H1 (cell line): ENCODE measurements around the gene HIP1. TPM values are rescaled to one million over a fixed set of nuclear protein-coding genes. Genes with fewer than 3 reads are reported as not detected.
"Not testable (repeated sequence)": the region's sequence is repeated elsewhere in the genome, so short reads cannot be mapped to it uniquely, and the experiment has no call there.

ENCODE experiments used
- CTCF ChIA-PET: fragments of 300-600 bp; sonication (Branson Sonifier 250); formaldehyde crosslinking; loops from one replicate; lab custom pipeline; 2021; ENCODE audit not compliant: partially characterized antibody; lab: Charles Lee
- POLR2A ChIA-PET: fragments of 300-600 bp; sonication (Branson Sonifier 250); formaldehyde crosslinking; loops from one replicate; lab custom pipeline; 2021; ENCODE audit warnings: inconsistent platforms; ENCODE audit not compliant: partially characterized antibody; lab: Charles Lee
- DNase-seq, 2 experiments: peaks; one replicate each; pipeline versions ENCODE4 v3.0.0 to v3.0.0-alpha.2; 2010 to 2022; ENCODE audit warnings: low spot score in 2 of 2, low read depth in 1 of 2, mixed read lengths in 1 of 2
- FAIRE-seq: peaks from 2 replicates; lab custom pipeline; 2011; peaks lifted over from hg19 to GRCh38; lab: Jason Lieb, UNC
- H2AFZ ChIP-seq: 2 replicates; pipeline ENCODE4 v1.8.1; 2012; ENCODE audit warnings: low read length, inconsistent platforms
- H2AK5ac ChIP-seq: 2 replicates; pipeline ENCODE4 v1.6.1; 2013; ENCODE audit warnings: low read depth, low read length
- H2BK120ac ChIP-seq: replicated peaks from 2 replicates; pipeline ENCODE3; 2013; ENCODE audit warnings: low read depth, low read length, inconsistent platforms
- H2BK12ac ChIP-seq: 2 replicates; pipeline ENCODE4 v1.6.1; 2013; ENCODE audit warnings: low read depth, low read length
- H2BK15ac ChIP-seq: 2 replicates; pipeline ENCODE4 v1.6.1; 2013; ENCODE audit warnings: low read length
- H2BK20ac ChIP-seq: 2 replicates; pipeline ENCODE4 v1.6.1; 2013; ENCODE audit warnings: low read length
- H2BK5ac ChIP-seq: 2 replicates; pipeline ENCODE4 v1.6.1; 2013; ENCODE audit warnings: low read depth, low read length
- H3K14ac ChIP-seq: 2 replicates; pipeline ENCODE4 v1.6.1; 2013; ENCODE audit warnings: inconsistent platforms; ENCODE audit not compliant: insufficient read length
- H3K18ac ChIP-seq: 2 replicates; pipeline ENCODE4 v1.6.1; 2013; ENCODE audit warnings: low read length; ENCODE audit errors: extremely low read depth
- H3K23ac ChIP-seq: 2 replicates; pipeline ENCODE4 v1.6.1; 2013; ENCODE audit warnings: inconsistent platforms; ENCODE audit not compliant: insufficient read length
- H3K23me2 ChIP-seq: 2 replicates; pipeline ENCODE4 v1.6.1; 2013; ENCODE audit warnings: low read depth, low read length
- H3K27ac ChIP-seq: 2 replicates; pipeline ENCODE4 v1.6.1; 2011; ENCODE audit warnings: low read depth, low read length, inconsistent platforms
- H3K27me3 ChIP-seq, 4 experiments: replicated peaks in 1 of 4; 1 replicate in 1 of 4; 2 replicates in 3 of 4; pipeline versions ENCODE4 v1.6.1 to v1.8.1; 2011 to 2013; ENCODE audit warnings: low read length in 3 of 4, mild to moderate bottlenecking in 3 of 4, inconsistent platforms in 2 of 4, mixed read lengths in 2 of 4, moderate library complexity in 1 of 4; ENCODE audit not compliant: control insufficient read depth in 3 of 4, insufficient read depth in 3 of 4; ENCODE audit errors: extremely low read depth in 1 of 4
- H3K36me3 ChIP-seq, 4 experiments: 2 replicates each; pipeline versions ENCODE4 v1.6.1 to v1.8.1; 2011 to 2013; ENCODE audit warnings: mild to moderate bottlenecking in 4 of 4, low read length in 3 of 4, moderate library complexity in 2 of 4, control low read depth in 1 of 4, inconsistent platforms in 1 of 4; ENCODE audit not compliant: insufficient read depth in 4 of 4, control insufficient read depth in 2 of 4
- H3K4ac ChIP-seq: replicated peaks from 2 replicates; pipeline ENCODE3; 2013; ENCODE audit warnings: low read length, low read depth, mixed read lengths, inconsistent platforms; ENCODE audit not compliant: insufficient read length
- H3K4me1 ChIP-seq, 4 experiments: replicated peaks in 1 of 4; 1 replicate in 1 of 4; 2 replicates in 3 of 4; pipeline versions ENCODE4 v1.6.1 to v1.8.1; 2011 to 2013; ENCODE audit warnings: low read length in 3 of 4, inconsistent platforms in 2 of 4, mixed read lengths in 1 of 4; ENCODE audit not compliant: insufficient read depth in 4 of 4, control insufficient read depth in 3 of 4
- H3K4me2 ChIP-seq, 2 experiments: 2 replicates each; pipeline versions ENCODE4 v1.6.1 to v1.8.1; 2011 to 2013; ENCODE audit warnings: low read depth in 2 of 2, low read length in 2 of 2, control low read depth in 1 of 2, inconsistent platforms in 1 of 2, mild to moderate bottlenecking in 1 of 2; ENCODE audit not compliant: insufficient read depth in 1 of 2
- H3K4me3 ChIP-seq, 4 experiments: fragments of 200-600, 300-600 bp in 1 of 4; sonication (generic), shearing (Covaris generic), sonication (Bioruptor Twin) in 1 of 4; 2 replicates each; pipeline versions ENCODE4 v1.5.1 to v1.8.1; 2011 to 2016; ENCODE audit warnings: low read length in 4 of 4, low read depth in 3 of 4, control low read depth in 2 of 4, inconsistent platforms in 2 of 4, mild to moderate bottlenecking in 2 of 4, mixed read lengths in 1 of 4, moderate library complexity in 1 of 4; ENCODE audit not compliant: insufficient read depth in 2 of 4; ENCODE audit errors: extremely low read depth in 1 of 4
- H3K56ac ChIP-seq: replicated peaks from 2 replicates; pipeline ENCODE3; 2013; ENCODE audit warnings: low read depth, mild to moderate bottlenecking, mixed read lengths, low read length, inconsistent platforms; ENCODE audit not compliant: insufficient read length
- H3K79me1 ChIP-seq: 2 replicates; pipeline ENCODE4 v1.6.1; 2013; ENCODE audit warnings: low read depth, low read length, control low read depth
- H3K79me2 ChIP-seq, 2 experiments: 2 replicates each; pipeline versions ENCODE4 v1.6.1 to v1.8.1; 2012 to 2013; ENCODE audit warnings: low read length in 2 of 2, mild to moderate bottlenecking in 2 of 2, inconsistent platforms in 1 of 2; ENCODE audit not compliant: insufficient read depth in 2 of 2, control insufficient read depth in 1 of 2
- H3K9ac ChIP-seq, 4 experiments: replicated peaks in 1 of 4; 1 replicate in 1 of 4; 2 replicates in 3 of 4; pipeline versions ENCODE4 v1.6.1 to v1.8.1; 2011 to 2013; ENCODE audit warnings: low read depth in 3 of 4, low read length in 3 of 4, control low read depth in 2 of 4, mild to moderate bottlenecking in 2 of 4, moderate library complexity in 2 of 4, inconsistent platforms in 1 of 4; ENCODE audit errors: extremely low read depth in 1 of 4
- H3K9me3 ChIP-seq, 2 experiments: 2 replicates each; pipeline versions ENCODE4 v1.6.1 to v1.8.1; 2012 to 2013; ENCODE audit warnings: mild to moderate bottlenecking in 2 of 2, moderate library complexity in 2 of 2, control low read depth in 1 of 2, inconsistent platforms in 1 of 2, low read depth in 1 of 2, low read length in 1 of 2, mixed read lengths in 1 of 2; ENCODE audit not compliant: insufficient read depth in 2 of 2
- H4K20me1 ChIP-seq, 2 experiments: replicated peaks in 1 of 2; 2 replicates each; pipeline versions ENCODE3 to v1.8.1; 2011 to 2013; ENCODE audit warnings: inconsistent platforms in 2 of 2, low read length in 2 of 2, mild to moderate bottlenecking in 1 of 2; ENCODE audit not compliant: insufficient read depth in 2 of 2, control insufficient read depth in 1 of 2
- H4K5ac ChIP-seq: 2 replicates; pipeline ENCODE4 v1.6.1; 2013; ENCODE audit warnings: low read length, low read depth, mixed read lengths, inconsistent platforms; ENCODE audit not compliant: insufficient read length
- H4K8ac ChIP-seq: 2 replicates; pipeline ENCODE4 v1.8.0; 2013; ENCODE audit warnings: mild to moderate bottlenecking, moderate library complexity, low read length, inconsistent platforms; ENCODE audit not compliant: insufficient read depth; ENCODE audit errors: extremely low read depth
- H4K91ac ChIP-seq: replicated peaks from 2 replicates; pipeline ENCODE3; 2013; ENCODE audit warnings: low read length, mixed read lengths, inconsistent platforms; ENCODE audit not compliant: insufficient read length
- WGBS, 2 experiments: shearing (Covaris generic) in 1 of 2; methylation state at CpG; one replicate each; pipeline versions ENCODE4 v1.1.6 to v1.1.7; 2013 to 2015; ENCODE audit warnings: low lambda C conversion rate in 2 of 2, mixed read lengths in 2 of 2, inconsistent platforms in 1 of 2, low coverage in 1 of 2, missing lambda C conversion rate in 1 of 2; ENCODE audit not compliant: insufficient replicate concordance in 2 of 2, insufficient coverage in 1 of 2, insufficient read length in 1 of 2; ENCODE audit errors: extremely low coverage in 1 of 2, missing lambda C conversion rate in 1 of 2; 5-methylcytosine and 5-hydroxymethylcytosine counted together
- polyA plus RNA-seq, 7 experiments: library from polyadenylated mRNA; depleted of rRNA in 3 of 7; stranded (reverse) in 5 of 7; unstranded in 2 of 7; fragments of >200 nt in 5 of 7; fragments of 200-250 nt in 2 of 7; gene quantifications; 1 replicate in 5 of 7; 2 replicates in 1 of 7; 4 replicates in 1 of 7; pipeline versions ENCODE4 v1.2.1 to v1.2.3, GENCODE V29; 2011 to 2013; ENCODE audit warnings: missing spikeins in 2 of 7, mixed read lengths in 2 of 7
- total RNA-seq: library from RNA; stranded (reverse); fragmentation: NEBNext Ultra II Directional; extraction: Animal tissue kit (Norgen Biotek cat#: 25700); gene quantifications from 2 replicates; pipeline ENCODE4 v1.2.1, GENCODE V29; 2021

Gene HIP1
- total and polyA plus RNA-seq, 2 of the 8 experiments (the other 6 are each of a cell fraction or from before 2014, with no cell fraction given), result 51.8 to 108 TPM

DNA sequence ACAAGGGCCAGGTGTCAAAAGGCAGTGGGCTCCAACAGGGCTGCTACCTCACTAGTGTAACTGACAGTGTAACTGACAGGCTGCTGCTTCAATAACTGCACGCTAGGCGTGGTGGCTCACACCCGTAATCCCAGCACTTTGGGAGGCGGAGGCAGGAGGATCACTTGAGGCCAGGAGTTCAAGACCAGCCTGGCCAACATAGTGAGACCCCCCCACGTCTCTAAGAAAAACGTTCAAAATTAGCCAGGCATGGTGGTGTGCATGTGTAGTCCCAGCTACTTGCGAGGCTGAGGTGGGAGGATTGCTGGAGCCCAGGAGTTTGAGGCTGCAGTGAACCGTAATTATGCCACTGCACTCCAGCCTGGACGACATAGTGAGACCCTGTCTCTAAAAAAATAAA, 16.8 kb downstream of the HIP1 start:
- H3K27me3 ChIP-seq, H2BK12ac ChIP-seq, H3K79me2 ChIP-seq, H2BK20ac ChIP-seq, H3K18ac ChIP-seq, H3K27ac ChIP-seq, FAIRE-seq, DNase-seq, H4K20me1 ChIP-seq, H3K4me1 ChIP-seq, H2BK120ac ChIP-seq, H3K36me3 ChIP-seq, H4K91ac ChIP-seq, H3K4ac ChIP-seq, H3K9me3 ChIP-seq, H3K79me1 ChIP-seq, H3K23me2 ChIP-seq, H3K56ac ChIP-seq, H4K8ac ChIP-seq, H3K4me3 ChIP-seq, H3K4me2 ChIP-seq, H2BK15ac ChIP-seq, H4K5ac ChIP-seq, H2BK5ac ChIP-seq, H3K14ac ChIP-seq, H2AK5ac ChIP-seq, H3K23ac ChIP-seq, H3K9ac ChIP-seq, H2AFZ ChIP-seq, POLR2A ChIA-PET: not testable (repeated sequence)
- CTCF ChIA-PET, result interaction anchor here (0.7 to 2.5 kb wide), 4 partner anchors 10 to 41 kb away, joined by 3 to 10 read pairs (median 6); no protein-coding TSS in a partner anchor
- 88% methylated on average over 9 of the region's 9 CpGs; no CpG with 5 or more reads in 1 of the 2 experiments for whole genome bisulfite sequencing, 2 experiments
